ENCODE results near the gene SLIT3. TPM values are rescaled to one million over a fixed set of nuclear protein-coding genes. Genes with fewer than 3 reads are reported as not detected.
"Not testable (repeated sequence)": the region's sequence is repeated elsewhere in the genome, so short reads cannot be mapped to it uniquely, and the experiment has no call there.

The SLIT3 gene
- total and polyA plus RNA-seq, 5 donors from 2014 or later: not detected

DNA sequence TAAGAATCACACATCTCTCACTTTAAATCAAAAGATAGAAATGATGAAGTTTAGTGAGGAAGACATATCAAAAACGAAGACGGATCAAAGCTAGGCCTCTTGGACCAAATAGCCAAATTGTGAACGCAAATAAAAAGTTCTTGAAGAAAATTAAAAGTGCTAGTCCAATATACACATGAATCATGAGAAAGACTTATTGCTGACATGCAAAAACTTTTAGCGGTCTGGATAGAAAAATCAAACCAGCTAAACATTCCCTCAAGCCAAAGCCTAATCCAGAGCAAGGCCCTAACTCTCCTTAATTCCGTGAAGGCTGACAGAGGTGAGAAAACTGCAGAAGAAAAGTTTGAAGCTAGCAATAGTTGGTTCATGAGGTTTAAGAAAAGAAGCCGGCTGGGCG is 557.3 kb downstream of the SLIT3 start:
- no peak for ATAC-seq (ENCODE audit: low read depth in 2 of 2)
- H3K36me3 Mint-ChIP-seq: no peaks in the 10 kb centered on the region
- H3K36me3 ChIP-seq (ENCODE audit: control insufficient read depth, insufficient read depth, low read length): no peaks in the 10 kb centered on the region

GRCh38 chr5:168742311-168742710 is 558.6 kb downstream of the SLIT3 start:
- DNase-seq; H3K4me3 Mint-ChIP-seq; H3K4me1 Mint-ChIP-seq; H3K27me3 ChIP-seq (ENCODE audit: control insufficient read depth, insufficient read depth, low read length); H3K27ac ChIP-seq (ENCODE audit: insufficient read depth, low read length, poor library complexity, severe bottlenecking); H3K27me3 Mint-ChIP-seq; H3K9me3 ChIP-seq (ENCODE audit: control insufficient read depth in 2 of 2, low read length in 2 of 2); H3K36me3 ChIP-seq (ENCODE audit: control insufficient read depth, insufficient read depth, low read length); H3K9me3 Mint-ChIP-seq; H3K4me1 ChIP-seq (ENCODE audit: control insufficient read depth, insufficient read depth, low read length, poor library complexity, severe bottlenecking); H3K27ac Mint-ChIP-seq; H3K36me3 Mint-ChIP-seq; ATAC-seq (ENCODE audit: low read depth in 2 of 2); H3K4me3 ChIP-seq (ENCODE audit: low read depth, low read length): not testable (repeated sequence)

More for the DNA sequence above, 557.3 kb downstream of the SLIT3 start:
- Mint-ChIP-seq H3K9me3 (peaks cover 0 to 5% (median 2%) of the 10 kb centered on the region in 7 donors), H3K27me3 (no peaks in the 10 kb centered on the region), H3K27ac (peak overlapping the region in 1 of 3 donors; percentile 43), H3K4me3 (no peak overlapping the region), H3K4me1 (no peaks in the 10 kb centered on the region)
- no peak for DNase-seq
- Histone ChIP-seq H3K27me3 (ENCODE audit: control insufficient read depth, insufficient read depth, low read length) (no peaks in the 10 kb centered on the region), H3K4me3 (ENCODE audit: low read depth, low read length) (no peak overlapping the region), H3K27ac (ENCODE audit: insufficient read depth, low read length, poor library complexity, severe bottlenecking) (no peak overlapping the region), H3K9me3 (ENCODE audit: control insufficient read depth in 2 of 2, low read length in 2 of 2) (no peaks in the 10 kb centered on the region), H3K4me1 (ENCODE audit: control insufficient read depth, insufficient read depth, low read length, poor library complexity, severe bottlenecking) (no peaks in the 10 kb centered on the region)

GRCh38 chr5:168740811-168741213 is 560.1 kb downstream of the SLIT3 start:
- no peak for ATAC-seq (ENCODE audit: low read depth in 2 of 2)
- no peak overlapping the region for H3K4me3 Mint-ChIP-seq
- no peaks in the 10 kb centered on the region for H3K27me3 ChIP-seq (ENCODE audit: control insufficient read depth, insufficient read depth, low read length)
- no peak overlapping the region for H3K4me3 ChIP-seq (ENCODE audit: low read depth, low read length)
- H3K36me3 ChIP-seq (ENCODE audit: control insufficient read depth, insufficient read depth, low read length): no peaks in the 10 kb centered on the region
- peaks cover 0 to 5% (median 0%) of the 10 kb centered on the region in 7 donors for H3K9me3 Mint-ChIP-seq
- H3K4me1 ChIP-seq (ENCODE audit: control insufficient read depth, insufficient read depth, low read length, poor library complexity, severe bottlenecking): no peaks in the 10 kb centered on the region
- no peak overlapping the region for H3K27ac ChIP-seq (ENCODE audit: insufficient read depth, low read length, poor library complexity, severe bottlenecking)
- no peak overlapping the region for H3K27ac Mint-ChIP-seq
- no peaks in the 10 kb centered on the region for H3K36me3 Mint-ChIP-seq
- no peaks in the 10 kb centered on the region for H3K4me1 Mint-ChIP-seq
- no peaks in the 10 kb centered on the region for H3K9me3 ChIP-seq (ENCODE audit: control insufficient read depth in 2 of 2, low read length in 2 of 2)
- H3K27me3 Mint-ChIP-seq: peaks cover 6% of the 10 kb centered on the region
- DNase-seq: no peak

DNA sequence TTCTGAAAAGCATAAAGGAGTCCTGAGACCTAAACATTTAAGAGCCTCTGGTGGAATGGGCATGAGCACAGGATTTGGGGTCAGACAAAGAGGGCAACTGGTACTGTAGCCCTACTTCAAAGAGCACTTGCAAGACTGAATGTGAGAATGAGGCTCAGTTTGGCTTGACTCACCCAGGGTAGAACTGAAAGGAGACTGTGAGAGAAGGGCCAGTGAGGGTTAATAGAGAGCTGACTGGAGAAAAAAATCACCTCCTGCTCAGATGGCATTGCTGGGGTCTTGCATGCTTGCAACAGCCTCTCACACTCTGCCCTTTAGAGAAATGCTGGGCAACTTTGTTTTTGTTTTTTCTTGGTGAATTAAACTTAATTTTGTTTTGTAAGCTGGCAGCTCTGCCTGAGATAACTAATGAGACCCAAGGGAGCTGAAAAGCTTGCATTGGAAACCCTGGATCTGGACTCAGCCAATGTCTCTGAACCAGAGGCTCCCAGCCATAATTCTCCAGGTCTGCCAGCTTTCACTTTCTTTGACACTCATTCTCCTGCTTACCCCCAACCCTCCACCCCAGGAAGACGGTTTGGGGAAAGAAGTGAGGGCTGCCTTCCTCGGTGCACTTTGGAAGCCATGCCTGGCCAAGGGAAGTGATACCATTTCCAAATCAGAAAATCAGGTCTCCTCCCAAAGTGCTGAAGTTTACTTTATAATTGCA is 560.7 kb downstream of the SLIT3 start:
- Mint-ChIP-seq H3K27ac (no peak overlapping the region), H3K36me3 (no peaks in the 10 kb centered on the region), H3K9me3 (peaks cover 0 to 5% (median 0%) of the 10 kb centered on the region in 7 donors), H3K27me3 (peaks cover 10% of the 10 kb centered on the region), H3K4me3 (no peak overlapping the region), H3K4me1 (no peaks in the 10 kb centered on the region)
- H3K9me3 ChIP-seq (ENCODE audit: control insufficient read depth in 2 of 2, low read length in 2 of 2): no peaks in the 10 kb centered on the region
- H3K27me3 ChIP-seq (ENCODE audit: control insufficient read depth, insufficient read depth, low read length): no peaks in the 10 kb centered on the region
- H3K4me3 ChIP-seq (ENCODE audit: low read depth, low read length): no peak overlapping the region
- H3K27ac ChIP-seq (ENCODE audit: insufficient read depth, low read length, poor library complexity, severe bottlenecking): no peak overlapping the region
- no peak for ATAC-seq (ENCODE audit: low read depth in 2 of 2)
- H3K4me1 ChIP-seq (ENCODE audit: control insufficient read depth, insufficient read depth, low read length, poor library complexity, severe bottlenecking): no peaks in the 10 kb centered on the region
- no peaks in the 10 kb centered on the region for H3K36me3 ChIP-seq (ENCODE audit: control insufficient read depth, insufficient read depth, low read length)
- DNase-seq: no peak

- Histone ChIP-seq H3K36me3 (ENCODE audit: control insufficient read depth, insufficient read depth, low read length) (no peaks in the 10 kb centered on the region), H3K27ac (ENCODE audit: insufficient read depth, low read length, poor library complexity, severe bottlenecking) (no peak overlapping the region), H3K4me1 (ENCODE audit: control insufficient read depth, insufficient read depth, low read length, poor library complexity, severe bottlenecking) (no peaks in the 10 kb centered on the region), H3K27me3 (ENCODE audit: control insufficient read depth, insufficient read depth, low read length) (no peaks in the 10 kb centered on the region), H3K4me3 (ENCODE audit: low read depth, low read length) (no peak overlapping the region), H3K9me3 (ENCODE audit: control insufficient read depth in 2 of 2, low read length in 2 of 2) (no peaks in the 10 kb centered on the region)
- ATAC-seq (ENCODE audit: low read depth in 2 of 2): no peak
- Mint-ChIP-seq H3K27ac (no peak overlapping the region), H3K4me1 (no peaks in the 10 kb centered on the region), H3K4me3 (no peak overlapping the region), H3K36me3 (no peaks in the 10 kb centered on the region), H3K9me3 (no peaks in the 10 kb centered on the region), H3K27me3 (peaks cover 10% of the 10 kb centered on the region)
- DNase-seq: no peak
Measured at GRCh38 chr5:168737066-168737465, 563.9 kb downstream of the SLIT3 start.

DNA sequence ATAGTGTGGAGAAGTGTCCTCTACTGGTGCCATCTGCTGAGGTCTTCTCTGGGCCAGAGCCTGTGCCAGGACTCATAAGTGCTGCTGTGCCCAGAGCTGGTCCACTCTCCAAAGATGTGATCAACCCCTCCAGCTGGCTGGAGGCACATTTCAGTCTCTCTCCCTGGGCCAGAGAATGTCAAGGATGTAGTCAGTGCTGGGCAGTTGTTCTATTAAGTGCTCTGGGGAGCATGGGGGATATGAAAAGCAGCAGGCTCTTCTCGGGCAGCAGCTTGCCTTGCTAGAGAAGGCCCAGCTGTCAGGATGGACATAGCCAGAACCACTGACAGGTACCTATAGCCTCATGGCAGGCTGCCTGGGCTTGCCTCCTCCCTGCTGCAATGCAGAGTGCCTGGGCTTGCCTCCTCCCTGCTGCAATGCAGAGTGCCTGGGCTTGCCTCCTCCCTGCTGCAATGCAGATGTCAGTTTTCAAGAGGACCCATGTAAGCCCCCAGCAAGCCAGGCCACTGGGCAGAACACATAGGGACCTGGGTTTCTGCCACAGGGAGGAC is 564.6 kb downstream of the SLIT3 start:
- Mint-ChIP-seq H3K27me3 (peaks cover 10% of the 10 kb centered on the region), H3K4me3 (no peak overlapping the region), H3K9me3 (no peaks in the 10 kb centered on the region), H3K27ac (no peak overlapping the region), H3K4me1 (no peaks in the 10 kb centered on the region), H3K36me3 (no peaks in the 10 kb centered on the region)
- no peak overlapping the region for H3K27ac ChIP-seq (ENCODE audit: insufficient read depth, low read length, poor library complexity, severe bottlenecking)
- H3K4me1 ChIP-seq (ENCODE audit: control insufficient read depth, insufficient read depth, low read length, poor library complexity, severe bottlenecking): no peaks in the 10 kb centered on the region
- H3K36me3 ChIP-seq (ENCODE audit: control insufficient read depth, insufficient read depth, low read length): no peaks in the 10 kb centered on the region
- H3K27me3 ChIP-seq (ENCODE audit: control insufficient read depth, insufficient read depth, low read length): no peaks in the 10 kb centered on the region
- DNase-seq (no peak), ATAC-seq (ENCODE audit: low read depth in 2 of 2) (no peak)
- no peaks in the 10 kb centered on the region for H3K9me3 ChIP-seq (ENCODE audit: control insufficient read depth in 2 of 2, low read length in 2 of 2)
- H3K4me3 ChIP-seq (ENCODE audit: low read depth, low read length): no peak overlapping the region

DNA sequence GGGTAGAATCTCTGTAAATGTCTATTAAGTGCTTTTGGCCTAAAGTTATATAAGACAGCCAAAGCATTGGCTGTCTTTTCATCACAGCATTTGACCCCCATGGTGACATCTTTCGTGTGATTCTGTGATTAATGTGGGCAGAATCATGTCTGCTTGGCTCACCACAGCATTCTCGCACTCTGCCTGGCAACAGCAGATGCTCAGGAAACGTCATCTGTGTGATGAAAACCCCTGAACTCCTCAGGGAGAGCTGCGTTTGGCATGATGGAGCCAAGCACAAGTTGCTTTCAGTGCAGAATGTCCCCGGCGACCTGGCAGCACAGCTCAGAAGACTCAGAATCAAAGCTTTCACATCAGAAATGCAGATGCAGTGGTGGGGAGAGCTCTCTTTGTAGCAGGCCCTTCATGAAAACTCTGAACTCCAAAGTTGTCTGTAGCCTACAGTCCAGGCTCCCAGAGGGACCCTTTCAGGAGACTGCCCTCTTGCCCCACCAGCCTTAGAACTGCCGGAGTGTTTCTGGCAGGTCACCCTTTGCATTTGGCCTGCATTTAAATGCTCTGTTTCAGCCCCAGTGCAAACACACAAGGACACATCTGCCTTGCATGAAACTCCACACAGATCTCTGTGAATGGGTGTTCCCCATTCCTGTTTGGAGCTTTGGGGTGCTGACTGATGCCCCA is 566.2 kb downstream of the SLIT3 start:
- Mint-ChIP-seq H3K36me3 (no peaks in the 10 kb centered on the region), H3K27ac (no peak overlapping the region), H3K4me1 (no peaks in the 10 kb centered on the region), H3K9me3 (peaks cover 0 to 4% (median 2%) of the 10 kb centered on the region in 7 donors), H3K27me3 (peaks cover 12% of the 10 kb centered on the region), H3K4me3 (no peak overlapping the region)
- Histone ChIP-seq H3K4me3 (ENCODE audit: low read depth, low read length) (no peak overlapping the region), H3K4me1 (ENCODE audit: control insufficient read depth, insufficient read depth, low read length, poor library complexity, severe bottlenecking) (no peaks in the 10 kb centered on the region), H3K27ac (ENCODE audit: insufficient read depth, low read length, poor library complexity, severe bottlenecking) (no peak overlapping the region), H3K27me3 (ENCODE audit: control insufficient read depth, insufficient read depth, low read length) (peaks cover under 1% of the 10 kb centered on the region), H3K36me3 (ENCODE audit: control insufficient read depth, insufficient read depth, low read length) (no peaks in the 10 kb centered on the region), H3K9me3 (ENCODE audit: control insufficient read depth in 2 of 2, low read length in 2 of 2) (peaks cover 0 to under 1% of the 10 kb centered on the region in 2 experiments)
- DNase-seq (no peak), ATAC-seq (ENCODE audit: low read depth in 2 of 2) (peak in 1 of 2 donors; percentile 25)

Data from CD4-positive, CD25-positive, alpha-beta regulatory T cell (primary cell).